CD4-positive, alpha-beta T cell treated with Interleukin-1 beta for 1 hour (primary cell): ENCODE data around the gene CLEC4A.
A peak's percentile ranks its signal among the peaks of the same experiment; 100 is the strongest.
"Not testable (repeated sequence)": the region's sequence is repeated elsewhere in the genome, so short reads cannot be mapped to it uniquely, and the experiment has no call there.

Experiments
- DNase-seq, 2 donors: peaks; one replicate each; pipeline ENCODE4 v3.0.0-alpha.2; 2020 to 2022

Gene CLEC4A

DNA sequence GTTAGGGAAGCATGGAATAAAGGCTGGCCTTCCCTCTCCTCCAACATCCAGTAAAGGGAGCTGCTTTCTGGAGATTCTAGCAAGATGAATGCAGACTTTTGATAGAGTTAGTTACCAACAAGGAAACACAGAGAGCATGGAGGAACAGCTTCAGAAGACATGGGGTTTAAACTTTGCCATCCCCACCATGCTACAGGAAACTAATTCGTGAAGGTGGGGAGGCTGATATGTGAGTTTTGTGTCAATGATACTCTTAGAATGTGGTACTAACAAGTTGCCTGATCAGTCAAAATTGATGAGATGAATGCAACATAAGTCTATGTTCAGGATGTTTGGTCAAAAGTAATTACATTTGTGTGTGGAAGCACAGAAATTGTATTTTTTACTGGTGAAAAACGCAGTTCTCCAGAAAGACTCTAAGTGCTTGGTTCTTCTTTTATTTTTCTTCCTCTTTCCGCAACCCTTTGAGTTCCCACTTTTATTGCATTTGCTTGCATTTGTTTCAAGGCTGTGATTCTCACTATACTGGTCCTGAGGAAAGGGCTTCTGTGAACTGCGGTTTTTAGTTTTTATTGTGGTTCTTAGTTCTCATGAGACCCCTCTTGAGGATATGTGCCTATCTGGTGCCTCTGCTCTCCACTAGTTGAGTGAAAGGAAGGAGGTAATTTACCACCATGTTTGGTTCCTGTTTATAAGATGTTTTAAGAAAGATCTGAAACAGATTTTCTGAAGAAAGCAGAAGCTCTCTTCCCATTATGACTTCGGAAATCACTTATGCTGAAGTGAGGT, at the start of gene CLEC4A:
TSS of gene CLEC4A (plus strand) at position 494 of the 789 bp plus-strand sequence. CDS start at position 756, 262 bp downstream.
- no peak for DNase-seq

- DNase-seq, result no peak
These were observed 47.5 kb upstream of the CLEC4A start for GRCh38 chr12:8075935-8076334.

- no peak for DNase-seq
These were observed 47.1 kb upstream of the CLEC4A start for GRCh38 chr12:8076366-8076765.

- peak in 1 of 2 donors; percentile 14 for DNase-seq
These were observed 46.2 kb upstream of the CLEC4A start for GRCh38 chr12:8077207-8077606.

- DNase-seq, result peak; percentile 77 to 78
These were observed 45.0 kb upstream of the CLEC4A start for GRCh38 chr12:8078398-8078797.

GRCh38 chr12:8078916-8079315, 44.5 kb upstream of the CLEC4A start:
- no peak for DNase-seq

DNA sequence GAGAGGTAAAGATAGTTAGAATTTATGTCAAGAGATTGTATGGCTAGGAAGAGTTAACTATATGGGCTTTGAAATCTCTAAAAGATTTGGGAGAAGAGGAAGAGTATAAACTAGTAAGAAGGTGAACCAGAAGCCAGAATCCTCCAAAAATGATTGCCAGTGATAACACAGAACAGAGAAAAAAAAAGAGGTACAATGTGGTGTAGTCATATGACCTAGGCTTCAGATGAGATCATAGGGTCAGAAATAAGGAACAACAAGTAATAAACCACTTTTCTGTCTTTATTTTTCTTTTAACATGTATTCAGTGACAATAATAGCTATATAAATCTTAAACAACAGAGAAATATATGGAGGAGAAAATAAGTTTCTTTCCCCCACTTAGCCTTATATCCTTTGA, 43.3 kb upstream of the CLEC4A start:
- no peak for DNase-seq

- peak; percentile 34 to 51 for DNase-seq
These were observed 42.0 kb upstream of the CLEC4A start for GRCh38 chr12:8081251-8081920.

DNA sequence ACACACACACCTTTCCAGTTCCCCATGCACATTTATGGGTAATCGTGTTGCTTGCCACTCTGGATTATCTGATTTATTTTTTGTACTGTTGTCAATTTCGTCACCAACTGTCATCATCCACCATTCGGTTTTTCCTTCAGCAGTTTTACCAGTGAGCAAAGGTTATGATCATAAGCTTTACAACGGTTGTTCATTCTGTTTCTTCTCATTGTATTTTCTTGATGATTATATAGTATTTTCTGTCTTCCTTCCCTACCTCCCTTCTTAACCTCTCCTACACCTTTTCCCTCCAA, 40.7 kb upstream of the CLEC4A start:
- no peak for DNase-seq

DNA sequence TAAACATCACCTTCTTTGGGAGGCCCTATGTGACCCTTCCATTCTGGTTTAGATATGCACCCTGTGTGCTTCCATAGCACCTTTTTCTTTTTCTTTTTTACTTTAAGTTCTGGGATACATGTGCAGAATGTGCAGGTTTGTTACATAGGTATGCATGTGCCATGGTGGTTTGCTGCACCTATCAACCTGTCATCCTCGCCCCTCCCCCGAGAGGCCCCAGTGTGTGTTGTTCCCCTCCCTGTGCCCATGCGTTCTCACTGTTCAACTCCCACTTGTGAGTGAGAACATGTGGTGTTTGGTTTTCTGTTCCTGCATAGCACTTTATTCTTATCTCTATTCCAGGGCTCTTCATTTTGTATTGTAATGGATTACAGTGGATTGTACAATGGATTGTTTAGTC, 39.1 kb upstream of the CLEC4A start:
- DNase-seq, result not testable (repeated sequence)

- no peak for DNase-seq
These were observed 35.8 kb upstream of the CLEC4A start for GRCh38 chr12:8087666-8088065.

GRCh38 chr12:8088574-8088973, 34.8 kb upstream of the CLEC4A start:
- DNase-seq, result peak; percentile 42 to 58

DNA sequence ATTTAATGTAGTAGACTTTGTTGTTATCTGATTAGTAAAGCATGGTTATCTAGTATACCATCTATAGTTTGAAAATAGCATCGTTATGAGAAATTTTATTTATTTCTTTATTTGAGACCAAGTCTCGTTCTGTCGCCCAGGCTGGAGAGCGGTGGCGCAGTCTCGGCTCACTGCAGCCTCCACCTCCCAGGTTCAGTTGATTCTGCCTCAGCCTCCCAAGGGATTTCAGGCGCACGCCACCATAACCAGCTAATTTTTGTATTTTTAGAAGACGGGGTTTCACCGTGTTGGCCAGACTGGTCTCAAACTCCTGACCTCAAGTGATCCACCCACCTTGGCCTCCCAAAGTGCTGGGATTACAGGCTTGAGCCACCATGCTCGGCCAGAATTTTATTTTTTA, 34.1 kb upstream of the CLEC4A start:
- not testable (repeated sequence) for DNase-seq

DNA sequence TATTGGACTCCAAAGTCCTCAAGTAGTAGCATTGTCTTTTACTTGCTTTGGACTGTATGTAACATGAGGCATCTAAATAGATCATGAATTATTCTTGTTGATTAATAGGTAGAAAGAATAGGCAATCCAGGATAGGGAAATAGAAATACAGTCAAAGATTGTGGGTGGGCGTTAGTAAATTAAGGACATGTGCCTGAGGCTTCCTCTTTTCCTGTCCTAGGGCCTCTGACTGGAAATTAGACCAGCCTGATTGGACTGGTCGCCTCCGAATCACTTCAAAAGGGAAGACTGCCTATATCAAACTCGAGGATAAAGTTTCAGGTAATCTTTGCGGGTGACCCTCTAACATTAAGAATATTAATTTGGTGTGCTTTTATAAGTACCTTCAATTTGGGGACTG, 33.7 kb upstream of the CLEC4A start:
- no peak for DNase-seq

GRCh38 chr12:8093291-8093690, 30.1 kb upstream of the CLEC4A start:
- DNase-seq, result no peak

DNA sequence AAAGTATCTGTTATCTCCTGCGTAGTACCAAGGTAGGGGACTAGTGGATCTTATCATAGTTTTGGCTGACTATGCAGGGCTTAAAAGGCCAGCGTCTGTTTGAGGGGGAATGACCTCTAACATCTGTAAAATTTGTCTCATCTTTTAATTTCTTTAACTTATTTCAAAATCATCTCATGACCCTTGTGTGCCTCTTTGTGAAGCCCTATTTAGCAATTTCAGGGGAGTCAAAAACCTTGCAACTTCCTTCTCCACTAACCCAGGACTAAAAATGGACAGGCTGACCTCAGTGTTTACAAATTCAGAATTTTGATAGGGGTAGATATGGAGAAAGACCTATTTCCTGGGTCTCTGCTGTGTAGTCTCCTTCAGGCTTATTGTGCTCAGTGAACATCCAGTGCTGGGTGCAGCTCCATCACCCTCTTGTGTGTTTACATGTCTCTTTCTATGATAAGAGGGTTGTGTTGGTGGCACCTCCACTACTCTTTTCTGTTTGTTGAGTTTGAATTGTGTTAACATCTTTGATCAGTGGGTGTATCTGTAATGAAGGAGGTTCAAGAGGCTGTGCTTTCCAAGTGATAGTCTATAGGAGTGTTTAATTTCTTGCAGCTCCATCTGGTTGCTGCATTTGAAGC, 27.0 kb upstream of the CLEC4A start:
- no peak for DNase-seq

GRCh38 chr12:8099235-8099634, 24.2 kb upstream of the CLEC4A start:
- DNase-seq, result no peak

DNA sequence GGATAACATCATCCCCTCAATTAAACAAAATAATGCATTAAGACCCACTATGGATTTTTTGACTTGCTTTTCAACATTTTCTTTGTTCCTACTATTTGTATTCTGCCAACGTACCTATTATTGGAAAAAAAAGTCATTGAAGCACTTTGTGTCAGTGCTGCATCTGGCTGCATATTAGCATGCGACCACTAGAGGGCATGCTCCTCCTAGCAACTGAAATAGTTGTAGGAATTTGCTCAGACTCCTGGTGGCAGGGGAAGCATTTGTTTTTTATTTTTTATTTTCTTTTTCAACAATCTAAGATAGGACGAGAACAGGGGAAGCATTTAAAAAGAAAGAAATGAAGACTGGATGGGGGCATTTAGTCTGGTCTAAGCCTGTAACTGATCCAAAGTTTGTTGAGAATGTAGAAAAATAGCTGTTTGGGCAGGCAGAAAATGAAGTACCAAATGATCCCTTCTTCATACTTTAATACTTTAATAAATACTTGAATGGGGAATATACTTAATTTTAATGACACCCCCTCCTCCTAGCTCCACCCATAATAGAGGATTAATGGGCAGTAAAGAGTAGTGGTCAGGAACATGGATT, 14.5 kb upstream of the CLEC4A start:
- DNase-seq, result peak; percentile 75 to 80

GRCh38 chr12:8113117-8113516, 10.3 kb upstream of the CLEC4A start:
- DNase-seq, result not testable (repeated sequence)

DNA sequence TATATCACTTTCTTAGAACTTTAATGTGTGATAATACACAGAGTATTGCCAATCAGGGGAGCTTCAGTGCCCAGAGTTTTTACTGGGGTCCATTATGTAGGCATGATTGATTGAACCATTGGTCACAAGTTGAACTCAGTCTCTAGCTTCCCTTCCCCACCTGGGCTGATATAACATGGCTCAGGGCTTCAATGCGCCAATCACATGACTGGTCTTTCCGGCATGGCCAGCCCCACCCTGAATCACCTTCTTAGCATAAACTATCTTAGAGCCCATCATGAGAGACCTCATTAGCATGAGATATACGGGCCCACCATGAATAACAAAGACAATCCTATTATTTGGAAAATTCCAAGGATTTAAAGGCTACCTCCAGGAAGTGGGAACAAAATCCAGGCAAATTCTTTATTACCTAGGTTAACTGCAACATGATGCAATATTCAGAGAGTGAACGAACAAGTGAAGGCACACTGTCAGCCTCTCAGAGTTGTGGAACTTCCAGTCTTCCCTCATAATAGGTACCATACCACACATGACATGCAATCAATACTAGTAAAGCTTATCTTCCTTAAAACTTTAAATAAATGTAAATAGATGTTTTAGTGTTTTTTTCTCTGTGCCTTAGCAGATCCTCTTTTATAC, 3.2 kb upstream of the CLEC4A start:
- DNase-seq, result no peak

DNA sequence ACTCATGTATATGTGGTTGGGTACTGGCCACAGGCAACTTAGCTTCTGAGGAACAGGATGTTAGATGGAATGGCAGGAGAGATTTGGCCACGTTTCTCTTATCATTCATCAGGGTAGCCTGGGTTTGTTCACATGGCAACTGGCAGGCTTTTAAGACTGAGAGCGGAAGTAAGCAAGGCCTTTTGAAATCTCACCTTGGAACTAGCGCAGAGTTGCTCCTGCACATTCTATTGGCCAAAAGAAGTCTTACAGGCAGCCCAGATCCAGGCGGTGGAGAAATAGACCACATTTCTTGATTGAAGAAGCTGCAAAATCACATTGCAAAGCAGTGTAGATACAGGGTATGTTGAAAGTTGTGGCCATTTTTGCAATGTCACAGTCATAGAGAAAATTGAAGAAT, 3.7 kb downstream of the CLEC4A start:
- peak; percentile 4 to 25 for DNase-seq

DNA sequence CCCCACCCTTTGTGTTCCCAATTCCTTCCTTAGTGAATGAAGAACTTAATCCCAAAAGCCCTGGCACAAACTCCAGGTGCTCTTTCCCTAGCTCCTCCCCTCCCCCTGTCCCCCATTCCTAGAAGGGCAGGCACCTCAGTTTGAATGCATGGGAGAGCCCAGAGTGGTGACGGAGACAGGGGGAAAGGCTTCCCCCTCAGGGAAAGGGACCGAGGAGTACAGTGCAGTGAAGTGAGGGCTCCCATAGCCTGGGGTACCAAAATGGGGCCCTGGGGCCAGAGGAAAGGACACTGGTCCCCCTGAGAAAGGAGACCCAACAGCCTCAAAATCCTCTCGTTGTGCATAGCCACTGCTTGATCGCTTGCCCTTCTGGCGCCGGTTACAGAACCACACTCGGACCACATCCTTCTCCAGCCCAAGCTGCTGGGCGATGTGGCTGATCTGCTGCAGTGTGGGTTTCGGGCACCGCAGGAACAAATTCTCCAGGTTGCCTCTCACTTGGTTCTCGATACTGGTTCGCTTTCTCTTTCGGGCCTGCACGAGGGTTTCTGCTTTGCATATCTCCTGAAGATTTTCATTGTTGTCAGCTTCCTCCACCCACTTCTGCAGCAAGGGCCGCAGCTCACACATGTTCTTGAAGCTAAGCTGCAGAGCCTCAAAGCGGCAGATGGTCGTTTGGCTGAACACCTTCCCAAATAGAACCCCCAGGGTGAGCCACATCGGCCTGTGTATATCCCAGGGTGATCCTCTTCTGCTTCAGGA, 10.4 kb downstream of the CLEC4A start:
- DNase-seq, result not testable (repeated sequence)
